GM19372 (cell line): ENCODE measurements around the gene RAB44.
"Not testable (repeated sequence)": the region's sequence is repeated elsewhere in the genome, so short reads cannot be mapped to it uniquely, and the experiment has no call there.

Experiments
- ATAC-seq: cut with Tn5 transposase; IDR thresholded peaks from one replicate; pipeline ENCODE4 v1.9.1; 2021; ENCODE audit warnings: mild to moderate bottlenecking, low read depth, moderate library complexity; ENCODE audit not compliant: unreplicated experiment

RAB44 gene

GRCh38 chr6:36703982-36704381 lies 6.4 kb downstream of the RAB44 start:
- no peak for ATAC-seq

- ATAC-seq, result not testable (repeated sequence)
These were observed 7.4 kb downstream of the RAB44 start for GRCh38 chr6:36704961-36705577.

- no peak for ATAC-seq
These were observed 8.7 kb downstream of the RAB44 start for GRCh38 chr6:36706339-36706738.

GRCh38 chr6:36712816-36713215 lies 15.2 kb downstream of the RAB44 start:
- ATAC-seq, result no peak

GRCh38 chr6:36713846-36714245 lies 16.2 kb downstream of the RAB44 start:
- ATAC-seq, result no peak

- ATAC-seq, result no peak
These were observed 16.9 kb downstream of the RAB44 start for GRCh38 chr6:36714511-36714910.

- ATAC-seq, result no peak
These were observed 17.8 kb downstream of the RAB44 start for GRCh38 chr6:36715469-36715868.

- ATAC-seq, result no peak
These were observed 19.0 kb downstream of the RAB44 start for GRCh38 chr6:36716476-36717093.

- no peak for ATAC-seq
These were observed 19.7 kb downstream of the RAB44 start for GRCh38 chr6:36717231-36717825.

- ATAC-seq, result no peak
These were observed 20.4 kb downstream of the RAB44 start for GRCh38 chr6:36717871-36718540.

- no peak for ATAC-seq
These were observed 20.9 kb downstream of the RAB44 start for GRCh38 chr6:36718560-36718959.

GRCh38 chr6:36719126-36719525 lies 21.5 kb downstream of the RAB44 start:
- ATAC-seq, result no peak

- no peak for ATAC-seq
These were observed 22.9 kb downstream of the RAB44 start for GRCh38 chr6:36720251-36721141.

- ATAC-seq, result no peak
These were observed 23.9 kb downstream of the RAB44 start for GRCh38 chr6:36721369-36722140.

- ATAC-seq, result no peak
These were observed 24.7 kb downstream of the RAB44 start for GRCh38 chr6:36722365-36722764.

GRCh38 chr6:36722879-36723278 lies 25.3 kb downstream of the RAB44 start:
- ATAC-seq, result no peak

- ATAC-seq, result not testable (repeated sequence)
These were observed 26.4 kb downstream of the RAB44 start for GRCh38 chr6:36723992-36724391.

GRCh38 chr6:36724514-36725390 lies 27.1 kb downstream of the RAB44 start:
- ATAC-seq, result no peak

- no peak for ATAC-seq
These were observed 28.0 kb downstream of the RAB44 start for GRCh38 chr6:36725581-36725980.
